Left lung (tissue), 10 donors: Measurements from ENCODE around the gene PSMD13. TPM values are rescaled to one million over a fixed set of nuclear protein-coding genes. Genes with fewer than 3 reads are reported as not detected.
"Not testable (repeated sequence)": the region's sequence is repeated elsewhere in the genome, so short reads cannot be mapped to it uniquely, and the experiment has no call there.

Source experiments
- ATAC-seq: fragments of 200-7000 bp; cut with Tn5 transposase; one replicate; pipeline ENCODE4 v1.9.1; 2020; ENCODE audit warnings: moderate library complexity
- DNase-seq, 4 donors: peaks; one replicate each; pipeline ENCODE4 v3.0.0-alpha.2; 2013 to 2020
- H3K27ac ChIP-seq, 2 donors: fragments of 200-600 bp; sonication (generic) in 1 of 2; one replicate each; pipeline versions ENCODE4 v1.5.0 to v1.8.0; 2020 to 2021
- H3K27me3 ChIP-seq, 2 donors: fragments of 200-600 bp; sonication (generic) in 1 of 2; one replicate each; pipeline versions ENCODE4 v1.5.0 to v1.8.0; 2020 to 2021
- H3K36me3 ChIP-seq, 2 donors: fragments of 200-600 bp; sonication (generic) in 1 of 2; one replicate each; pipeline versions ENCODE4 v1.5.0 to v1.8.0; 2020 to 2021
- H3K4me1 ChIP-seq, 2 donors: fragments of 200-600 bp; one replicate each; pipeline ENCODE4 v1.8.0; 2021
- H3K4me3 ChIP-seq, 2 donors: fragments of 200-600 bp; sonication (generic) in 1 of 2; one replicate each; pipeline versions ENCODE4 v1.5.0 to v1.8.0; 2020 to 2021; ENCODE audit warnings: mild to moderate bottlenecking in 1 of 2
- H3K9me3 ChIP-seq, 2 donors: fragments of 200-600 bp; sonication (generic) in 1 of 2; one replicate each; pipeline versions ENCODE4 v1.5.0 to v1.8.0; 2020 to 2021
- CTCF ChIP-seq, 2 donors: fragments of 200-600 bp; sonication (generic) in 1 of 2; IDR thresholded peaks; one replicate each; pipeline versions ENCODE4 v1.5.0 to v1.8.0; 2021; ENCODE audit warnings: antibody characterized with exemption in 2 of 2
- intact Hi-C, 2 donors: fragments of 100-400 bp; cut with DNase I; formaldehyde crosslinking; loops; one replicate each; pipeline versions ENCODE4 v1.11.2 to v1.14.2; 2022
- polyA plus RNA-seq, 6 donors: library from polyadenylated mRNA; unstranded; fragments of 120-200 nt; gene quantifications; one replicate each; pipeline ENCODE4 v1.2.1, GENCODE V29; 2013; ENCODE audit not compliant: insufficient read length in 6 of 6
- total RNA-seq, 2 donors: library from RNA; stranded (reverse); fragmentation: NEBNext Ultra II Directional; extraction: Animal tissue kit (Norgen Biotek cat#: 25700); gene quantifications; one replicate each; pipeline ENCODE4 v1.2.1, GENCODE V29; 2021
- donor health status: DM: no; HTN: yes; CAD: no.
- donor health status: DM: no; HTN: no; CAD: no.

Gene PSMD13
- total and polyA plus RNA-seq, 8 donors = 78.0 to 157 (median 147) TPM

GRCh38 chr11:191490-192478 is 45.0 kb upstream of the PSMD13 start:
- H3K4me1 ChIP-seq, H3K9me3 ChIP-seq, H3K36me3 ChIP-seq, H3K4me3 ChIP-seq, H3K27ac ChIP-seq, intact Hi-C loops, H3K27me3 ChIP-seq: not testable (repeated sequence)
- ATAC-seq (peak; percentile 75), DNase-seq (peak in 1 of 4 donors; percentile 54)
- peak; percentile 11 to 65 for TF ChIP-seq CTCF (IDR thresholded peaks at IDR 0.05)

DNA sequence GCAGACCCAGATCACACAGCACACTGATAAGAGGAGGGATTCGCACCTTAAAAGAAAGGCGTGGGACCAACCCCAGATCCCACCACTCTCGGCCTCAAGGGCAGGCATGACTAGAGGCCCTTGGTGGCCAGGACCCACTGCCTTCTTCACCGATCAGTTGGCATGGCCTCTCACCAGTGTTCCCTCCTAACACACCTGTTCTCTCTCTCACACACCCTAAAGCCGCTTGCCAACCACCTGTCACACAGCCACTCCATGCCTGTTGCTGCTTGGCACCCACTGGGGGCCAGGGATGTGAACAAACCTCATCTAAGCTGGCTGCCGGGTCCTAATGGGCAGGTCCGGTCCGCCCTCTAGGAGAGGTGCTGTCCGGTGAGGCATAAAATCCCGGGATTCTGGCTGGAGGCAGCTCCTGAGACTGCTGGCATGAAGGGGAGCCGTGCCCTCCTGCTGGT is 44.1 kb upstream of the PSMD13 start, which contains the start of gene SCGB1C1:
SCGB1C1 (plus strand) TSS at position 405 of the 455 bp plus-strand sequence; CDS start at position 427, 22 bp downstream.
- H3K9me3 ChIP-seq, H3K27me3 ChIP-seq, H3K4me1 ChIP-seq, H3K27ac ChIP-seq, intact Hi-C loops, ATAC-seq, H3K4me3 ChIP-seq, H3K36me3 ChIP-seq, DNase-seq: not testable (repeated sequence)

GRCh38 chr11:193481-193880 is 43.3 kb upstream of the PSMD13 start:
- intact Hi-C loops = not testable (repeated sequence)

GRCh38 chr11:196786-197731 is 39.7 kb upstream of the PSMD13 start:
- Histone ChIP-seq H3K27ac (no peak overlapping the region), H3K4me1 (peaks cover 0 to 10% of the 10 kb centered on the region in 2 donors), H3K36me3 (peaks cover 0 to 12% of the 10 kb centered on the region in 2 donors), H3K9me3 (no peaks in the 10 kb centered on the region), H3K27me3 (no peaks in the 10 kb centered on the region), H3K4me3 (no peak overlapping the region)
- peak in 2 of 4 donors; percentile 3 to 70 for DNase-seq
- intact Hi-C loops = no loop called here
- no peak for TF ChIP-seq CTCF (IDR thresholded peaks at IDR 0.05)
- no peak for ATAC-seq

More at GRCh38 chr11:193481-193880, 43.3 kb upstream of the PSMD13 start:
- not testable (repeated sequence) for H3K9me3 ChIP-seq, H3K27me3 ChIP-seq, ATAC-seq, H3K4me1 ChIP-seq, DNase-seq, H3K4me3 ChIP-seq, H3K36me3 ChIP-seq, H3K27ac ChIP-seq

DNA sequence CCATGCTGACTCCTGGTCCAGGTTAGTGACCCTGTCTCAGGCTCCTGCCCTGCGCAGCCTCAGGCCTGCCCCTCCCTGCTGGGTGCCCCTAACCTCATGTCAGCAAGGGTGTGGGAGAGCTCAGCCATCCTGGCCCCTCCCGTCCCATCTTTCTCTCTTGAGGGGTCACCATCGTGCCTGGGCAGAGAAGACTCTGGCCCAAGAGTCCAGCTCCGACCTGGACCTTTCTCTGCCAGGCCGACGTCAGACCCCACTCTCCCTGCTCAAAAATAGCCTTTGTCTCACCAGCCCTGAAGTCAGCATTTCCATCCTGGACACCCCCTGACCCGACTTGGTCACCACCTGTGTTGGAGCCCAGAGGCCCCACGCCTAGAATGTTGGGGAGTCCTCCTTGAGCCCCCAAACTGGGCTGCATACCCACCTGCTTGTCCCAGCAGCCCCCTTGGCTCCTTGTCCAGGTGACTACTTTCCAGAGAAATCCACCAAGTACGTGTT is 39.0 kb upstream of the PSMD13 start:
- Histone ChIP-seq H3K4me1 (peaks cover 0 to 17% of the 10 kb centered on the region in 2 donors), H3K4me3 (no peak overlapping the region), H3K9me3 (no peaks in the 10 kb centered on the region), H3K27me3 (no peaks in the 10 kb centered on the region), H3K27ac (no peak overlapping the region), H3K36me3 (peaks cover 0 to 14% of the 10 kb centered on the region in 2 donors)
- TF ChIP-seq CTCF (IDR thresholded peaks at IDR 0.05) = no peak
- DNase-seq = peak in 1 of 4 donors; percentile 41
- intact Hi-C loops = no loop called here
- no peak for ATAC-seq
